Omental fat pad (tissue), 4 donors: ENCODE measurements around the gene IL4R. TPM values are rescaled to one million over a fixed set of nuclear protein-coding genes. Genes with fewer than 3 reads are reported as not detected.

Experiments used
- ATAC-seq: fragments of 150-250 bp; one replicate; pipeline ENCODE4 v1.9.1; 2016; ENCODE audit warnings: mild to moderate bottlenecking, moderate library complexity; ENCODE audit not compliant: low FRiP score
- DNase-seq: peaks from one replicate; pipeline ENCODE4 v3.0.0-alpha.2; 2019; ENCODE audit warnings: low spot score
- total RNA-seq, 4 donors: library from RNA; depleted of rRNA; stranded (reverse); fragments of >200 nt; gene quantifications; one replicate each; pipeline ENCODE4 v1.1.0, GENCODE V29; 2016
- TF ChIP-seq, protein P1 (sequence below), 3 donors: fragments of 450-650 bp; IDR thresholded peaks; one replicate each; pipeline ENCODE4 v1.5.1; 2016 to 2017; ENCODE audit warnings: antibody characterized with exemption in 3 of 3, mild to moderate bottlenecking in 3 of 3, moderate library complexity in 2 of 3

IL4R gene
- total RNA-seq, 4 donors from 2014 or later: 36.9 to 162 (median 47.3) TPM

DNA sequence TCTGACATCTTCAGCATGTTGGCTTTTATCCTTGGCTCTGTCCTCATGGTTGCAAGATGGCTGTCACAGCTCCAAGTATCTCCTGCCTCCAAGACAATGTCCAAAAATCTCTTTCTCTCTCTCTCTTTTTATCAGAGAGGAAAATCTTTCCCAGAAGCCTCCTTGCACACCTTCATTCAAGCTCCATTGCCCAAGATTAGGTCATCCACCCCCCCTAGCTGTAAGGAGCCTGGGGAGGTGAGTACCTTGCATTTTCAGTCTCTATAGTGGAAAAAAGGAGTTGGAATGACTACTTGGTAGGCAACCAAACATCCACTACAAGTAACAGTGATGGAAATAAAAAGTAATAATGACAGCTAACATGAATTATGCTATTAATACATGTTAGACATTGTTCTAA lies 23.2 kb upstream of the IL4R start:
- DNase-seq: no peak
- TF ChIP-seq, protein P1, sequence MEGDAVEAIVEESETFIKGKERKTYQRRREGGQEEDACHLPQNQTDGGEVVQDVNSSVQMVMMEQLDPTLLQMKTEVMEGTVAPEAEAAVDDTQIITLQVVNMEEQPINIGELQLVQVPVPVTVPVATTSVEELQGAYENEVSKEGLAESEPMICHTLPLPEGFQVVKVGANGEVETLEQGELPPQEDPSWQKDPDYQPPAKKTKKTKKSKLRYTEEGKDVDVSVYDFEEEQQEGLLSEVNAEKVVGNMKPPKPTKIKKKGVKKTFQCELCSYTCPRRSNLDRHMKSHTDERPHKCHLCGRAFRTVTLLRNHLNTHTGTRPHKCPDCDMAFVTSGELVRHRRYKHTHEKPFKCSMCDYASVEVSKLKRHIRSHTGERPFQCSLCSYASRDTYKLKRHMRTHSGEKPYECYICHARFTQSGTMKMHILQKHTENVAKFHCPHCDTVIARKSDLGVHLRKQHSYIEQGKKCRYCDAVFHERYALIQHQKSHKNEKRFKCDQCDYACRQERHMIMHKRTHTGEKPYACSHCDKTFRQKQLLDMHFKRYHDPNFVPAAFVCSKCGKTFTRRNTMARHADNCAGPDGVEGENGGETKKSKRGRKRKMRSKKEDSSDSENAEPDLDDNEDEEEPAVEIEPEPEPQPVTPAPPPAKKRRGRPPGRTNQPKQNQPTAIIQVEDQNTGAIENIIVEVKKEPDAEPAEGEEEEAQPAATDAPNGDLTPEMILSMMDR (IDR thresholded peaks at IDR 0.05): no peak
- ATAC-seq: no peak

GRCh38 chr16:27291106-27291505 lies 22.7 kb upstream of the IL4R start:
- TF ChIP-seq, protein P1 (IDR thresholded peaks at IDR 0.05): no peak
- DNase-seq (no peak), ATAC-seq (no peak)

- DNase-seq: no peak
- ATAC-seq: no peak
- TF ChIP-seq, protein P1 (IDR thresholded peaks at IDR 0.05): no peak
Observed at GRCh38 chr16:27291722-27292240, 22.0 kb upstream of the IL4R start.

DNA sequence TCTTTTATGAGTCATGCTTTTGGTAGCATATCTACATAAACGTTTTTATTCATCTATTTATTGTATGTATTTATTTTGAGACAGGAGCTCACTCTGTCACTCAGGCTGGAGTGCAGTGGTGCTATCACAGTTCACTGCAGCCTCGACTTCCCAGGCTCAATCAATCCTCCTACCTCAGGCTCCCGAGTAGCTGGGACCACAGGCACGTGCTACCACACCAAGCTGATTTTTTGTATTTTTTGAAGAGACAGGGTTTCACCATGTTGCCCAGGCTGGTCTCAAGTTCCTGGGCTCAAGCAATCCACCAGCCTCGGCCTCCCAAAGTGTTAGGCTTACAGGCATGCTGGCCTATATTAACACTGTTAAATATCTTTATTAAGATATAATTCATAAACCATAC lies 20.4 kb upstream of the IL4R start:
- DNase-seq (no peak), ATAC-seq (no peak)
- TF ChIP-seq, protein P1 (IDR thresholded peaks at IDR 0.05): no peak

DNA sequence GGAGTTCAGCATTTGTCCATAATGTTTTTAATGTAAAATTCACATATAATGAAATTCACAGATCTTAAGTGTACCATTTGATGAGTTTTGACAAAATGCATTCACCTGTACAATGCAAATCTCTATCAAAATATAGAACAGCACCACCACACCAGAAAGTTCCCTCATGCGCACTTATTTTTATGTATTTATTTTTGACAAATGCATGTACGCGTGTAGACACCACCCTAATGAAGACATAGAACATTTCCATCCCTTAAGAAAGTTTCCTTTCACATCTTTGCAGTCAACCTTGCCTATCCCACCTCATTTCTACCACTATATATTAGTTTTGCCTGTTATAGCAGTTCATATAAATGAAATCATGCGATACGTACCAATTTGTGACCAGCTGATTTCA lies 15.6 kb upstream of the IL4R start:
- no peak for DNase-seq
- no peak for ATAC-seq
- TF ChIP-seq, protein P1 (IDR thresholded peaks at IDR 0.05): no peak

GRCh38 chr16:27301236-27301861 lies 12.4 kb upstream of the IL4R start:
- TF ChIP-seq, protein P1 (IDR thresholded peaks at IDR 0.05): no peak

GRCh38 chr16:27302126-27302525 lies 11.6 kb upstream of the IL4R start:
- TF ChIP-seq, protein P1 (IDR thresholded peaks at IDR 0.05): no peak
- no peak for ATAC-seq
- DNase-seq: no peak

More at GRCh38 chr16:27301236-27301861, 12.4 kb upstream of the IL4R start:
- DNase-seq (no peak), ATAC-seq (no peak)
